GM18508 (cell line): ENCODE results near the gene ZNF778.
"Not testable (repeated sequence)": the region's sequence is repeated elsewhere in the genome, so short reads cannot be mapped to it uniquely, and the experiment has no call there.

Source experiments
- ATAC-seq: cut with Tn5 transposase; IDR thresholded peaks from one replicate; pipeline ENCODE4 v1.9.1; 2021; ENCODE audit warnings: moderate number of reproducible peaks; ENCODE audit not compliant: insufficient read depth, unreplicated experiment

The ZNF778 gene

GRCh38 chr16:89179656-89180315, 37.7 kb upstream of the ZNF778 start:
- ATAC-seq: no peak

DNA sequence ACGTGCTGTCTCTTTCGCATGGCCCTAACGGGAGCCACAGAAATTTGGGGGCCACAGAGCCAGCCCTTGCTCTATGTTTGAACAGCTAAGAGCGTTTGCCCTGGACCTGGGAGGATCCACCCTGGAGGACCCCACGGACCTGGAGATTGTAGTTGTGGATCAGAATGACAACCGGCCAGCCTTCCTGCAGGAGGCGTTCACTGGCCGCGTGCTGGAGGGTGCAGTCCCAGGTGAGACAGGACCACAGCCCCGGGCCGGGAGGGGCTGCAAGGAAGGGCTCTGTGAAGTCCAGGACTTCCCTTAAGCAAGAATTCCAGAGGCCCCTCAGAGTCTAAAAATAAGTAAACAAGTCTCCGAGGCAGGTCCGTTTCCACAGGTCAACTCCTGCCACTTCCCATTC, 34.0 kb upstream of the ZNF778 start:
- no peak for ATAC-seq

GRCh38 chr16:89183975-89184676, 33.4 kb upstream of the ZNF778 start:
- no peak for ATAC-seq

GRCh38 chr16:89184677-89184932, 32.9 kb upstream of the ZNF778 start:
- no peak for ATAC-seq

DNA sequence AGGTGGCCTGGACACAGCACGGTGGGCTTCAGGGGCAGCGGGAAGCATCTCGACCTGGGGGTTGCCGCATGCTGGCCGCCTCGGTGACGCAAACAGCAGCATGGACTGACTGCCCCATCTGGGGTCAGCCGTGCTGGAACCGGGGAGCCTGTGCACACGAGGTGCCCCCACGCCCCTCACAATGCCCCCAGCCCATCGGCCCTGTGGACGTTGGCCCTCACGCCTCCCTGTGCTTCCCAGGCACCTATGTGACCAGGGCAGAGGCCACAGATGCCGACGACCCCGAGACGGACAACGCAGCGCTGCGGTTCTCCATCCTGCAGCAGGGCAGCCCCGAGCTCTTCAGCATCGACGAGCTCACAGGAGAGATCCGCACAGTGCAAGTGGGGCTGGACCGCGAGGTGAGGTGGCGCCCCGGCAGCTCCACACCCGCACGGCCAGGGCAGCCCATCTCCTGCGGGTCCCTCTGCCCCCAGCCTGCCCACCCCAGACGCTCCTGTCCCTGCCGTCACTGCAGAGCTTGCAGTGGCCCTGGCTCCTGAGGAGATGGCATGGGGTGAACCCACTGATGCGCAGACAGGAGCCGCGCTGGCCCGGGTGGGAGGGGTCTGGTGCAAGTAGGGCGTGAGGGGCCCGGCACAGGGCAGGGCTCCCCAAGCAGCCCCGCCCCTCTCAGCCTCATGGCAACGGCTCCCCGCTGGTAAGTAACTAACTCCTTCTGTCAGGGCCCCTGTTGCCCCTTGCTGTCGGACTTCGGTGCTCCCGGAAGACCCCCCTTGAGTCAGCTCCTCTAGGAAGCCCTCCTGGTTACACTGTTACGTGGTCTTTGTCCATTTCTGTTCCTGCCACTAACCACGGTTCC, 32.3 kb upstream of the ZNF778 start:
- ATAC-seq: no peak

GRCh38 chr16:89185887-89186592, 31.5 kb upstream of the ZNF778 start:
- ATAC-seq: not testable (repeated sequence)

DNA sequence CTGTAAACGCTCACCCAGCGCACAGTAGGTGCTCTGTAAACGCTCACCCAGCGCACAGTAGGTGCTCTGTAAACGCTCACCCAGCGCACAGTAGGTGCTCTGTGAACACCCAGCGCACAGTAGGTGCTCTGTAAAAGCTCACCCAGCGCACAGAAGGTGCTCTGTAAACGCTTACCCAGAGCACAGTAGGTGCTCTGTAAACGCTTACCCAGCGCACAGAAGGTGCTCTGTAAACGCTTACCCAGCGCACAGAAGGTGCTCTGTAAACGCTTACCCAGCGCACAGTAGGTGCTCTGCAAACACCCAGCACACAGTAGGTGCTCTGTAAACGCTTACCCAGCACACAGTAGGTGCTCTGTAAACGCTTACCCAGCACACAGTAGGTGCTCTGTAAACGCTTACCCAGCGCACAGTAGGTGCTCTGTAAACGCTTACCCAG, 30.9 kb upstream of the ZNF778 start:
- ATAC-seq: not testable (repeated sequence)

- no peak for ATAC-seq
These were observed 30.3 kb upstream of the ZNF778 start for GRCh38 chr16:89187032-89187769.

DNA sequence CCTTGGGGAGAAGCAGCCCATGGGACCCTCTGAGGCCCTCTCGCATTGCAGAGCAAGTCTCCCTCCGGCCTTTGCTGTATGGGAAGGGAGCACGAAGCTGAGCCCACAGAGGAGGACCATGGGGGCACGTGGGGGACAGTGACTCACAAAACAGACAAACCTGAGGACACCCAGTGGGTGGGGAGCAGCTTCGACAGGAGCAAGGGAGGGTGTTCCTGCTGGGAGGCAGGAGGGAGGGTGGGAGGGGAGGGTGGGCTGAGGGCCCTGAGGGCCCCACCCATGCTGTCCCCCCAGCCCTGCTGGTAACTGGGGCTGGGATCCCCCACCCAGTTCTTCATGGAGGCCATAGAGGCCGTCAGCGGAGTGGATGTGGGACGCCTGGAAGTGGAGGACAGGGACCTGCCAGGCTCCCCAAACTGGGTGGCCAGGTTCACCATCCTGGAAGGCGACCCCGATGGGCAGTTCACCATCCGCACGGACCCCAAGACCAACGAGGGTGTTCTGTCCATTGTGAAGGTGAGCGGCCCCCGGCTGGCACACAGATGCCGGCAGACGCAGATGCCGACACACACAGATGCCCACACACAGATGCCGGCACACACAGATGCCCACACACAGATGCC, 29.6 kb upstream of the ZNF778 start:
- ATAC-seq: no peak

DNA sequence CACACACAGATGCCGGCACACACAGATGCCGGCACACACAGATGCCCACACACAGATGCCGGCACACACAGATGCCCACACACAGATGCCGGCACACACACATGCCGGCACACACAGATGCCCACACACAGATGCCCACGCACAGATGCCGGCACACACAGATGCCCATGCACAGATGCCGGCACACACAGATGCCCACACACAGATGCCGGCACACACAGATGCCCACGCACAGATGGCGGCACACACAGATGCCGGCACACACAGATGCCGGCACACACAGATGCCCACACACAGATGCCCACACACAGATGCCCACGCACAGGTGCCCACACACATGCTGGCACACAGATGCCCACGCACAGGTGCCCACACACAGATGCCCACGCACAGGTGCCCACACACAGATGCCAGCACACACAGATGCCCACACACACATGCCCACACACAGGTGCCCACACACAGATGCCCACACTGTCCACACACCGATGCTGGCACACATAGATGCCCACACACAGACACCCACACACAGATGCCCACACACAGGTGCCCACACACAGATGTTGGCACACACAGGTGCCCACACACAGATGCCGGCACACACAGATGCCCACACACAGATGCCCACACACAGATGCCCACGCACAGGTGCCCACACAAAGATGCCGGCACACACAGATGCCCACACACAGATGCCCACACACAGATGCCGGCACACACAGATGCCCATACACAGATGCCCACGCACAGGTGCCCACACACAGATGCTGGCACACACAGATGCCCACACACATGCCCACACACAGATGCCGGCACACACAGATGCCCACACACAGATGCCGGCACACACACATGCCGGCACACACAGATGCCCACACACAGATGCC, 28.8 kb upstream of the ZNF778 start:
- ATAC-seq: not testable (repeated sequence)

- no peak for ATAC-seq
These were observed 28.0 kb upstream of the ZNF778 start for GRCh38 chr16:89189358-89190025.

DNA sequence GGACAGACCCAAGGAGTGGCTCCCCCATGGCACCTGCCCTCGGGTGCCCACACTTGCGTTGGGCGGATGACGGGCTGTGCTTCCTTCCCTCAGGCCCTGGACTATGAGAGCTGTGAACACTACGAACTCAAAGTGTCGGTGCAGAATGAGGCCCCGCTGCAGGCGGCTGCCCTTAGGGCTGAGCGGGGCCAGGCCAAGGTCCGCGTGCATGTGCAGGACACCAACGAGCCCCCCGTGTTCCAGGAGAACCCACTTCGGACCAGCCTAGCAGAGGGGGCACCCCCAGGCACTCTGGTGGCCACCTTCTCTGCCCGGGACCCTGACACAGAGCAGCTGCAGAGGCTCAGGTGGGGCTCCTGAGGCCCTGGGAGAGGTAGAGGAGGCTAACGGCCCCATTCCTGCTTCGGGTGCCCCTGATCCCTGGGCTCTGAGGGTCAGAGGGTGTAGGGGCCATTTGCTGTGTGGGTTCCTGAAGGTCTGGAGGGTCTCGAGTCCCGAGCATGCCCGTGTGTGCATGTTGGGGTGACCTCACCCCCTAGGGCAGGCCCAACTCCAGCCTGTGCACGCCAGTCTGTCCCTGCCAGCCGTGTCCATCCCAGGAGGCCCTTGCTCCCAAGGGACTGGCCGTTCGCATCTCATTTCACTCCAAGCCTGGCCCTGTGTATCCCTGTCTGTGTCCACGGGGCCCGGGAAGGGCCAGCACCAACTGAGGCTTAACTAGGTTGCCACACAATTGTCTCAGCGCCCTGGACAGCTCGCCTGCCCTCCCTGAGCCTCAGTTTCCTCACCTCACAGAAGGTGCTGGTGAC, 27.1 kb upstream of the ZNF778 start:
- no peak for ATAC-seq

GRCh38 chr16:89191033-89191900, 26.2 kb upstream of the ZNF778 start:
- no peak for ATAC-seq

- no peak for ATAC-seq
These were observed 25.7 kb upstream of the ZNF778 start for GRCh38 chr16:89191901-89192185.

DNA sequence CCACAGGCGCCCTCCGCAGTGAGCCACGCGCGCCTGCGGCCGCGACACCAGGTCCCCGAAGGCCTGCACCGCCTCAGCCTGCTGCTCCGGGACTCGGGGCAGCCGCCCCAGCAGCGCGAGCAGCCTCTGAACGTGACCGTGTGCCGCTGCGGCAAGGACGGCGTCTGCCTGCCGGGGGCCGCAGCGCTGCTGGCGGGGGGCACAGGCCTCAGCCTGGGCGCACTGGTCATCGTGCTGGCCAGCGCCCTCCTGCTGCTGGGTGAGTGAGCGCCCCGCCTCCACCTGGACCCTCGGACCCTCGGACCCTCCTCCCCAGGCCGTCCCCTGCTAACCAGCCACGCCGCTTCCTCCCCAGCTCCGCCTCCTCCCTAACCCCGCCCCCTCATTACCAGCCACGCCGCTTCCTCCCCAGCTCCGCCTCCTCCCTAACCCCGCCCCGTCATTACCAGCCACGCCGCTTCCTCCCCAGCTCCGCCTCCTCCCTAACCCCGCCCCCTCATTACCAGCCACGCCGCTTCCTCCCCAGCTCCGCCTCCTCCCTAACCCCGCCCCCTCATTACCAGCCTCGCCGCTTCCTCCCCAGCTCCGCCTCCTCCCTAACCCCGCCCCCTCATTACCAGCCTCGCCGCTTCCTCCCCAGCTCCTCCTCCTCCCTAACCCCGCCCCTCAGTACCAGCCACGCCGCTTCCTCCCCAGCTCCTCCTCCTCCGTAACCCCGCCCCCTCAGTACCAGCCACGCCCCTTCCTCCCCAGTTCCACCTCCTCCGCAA, 25.1 kb upstream of the ZNF778 start:
- ATAC-seq: not testable (repeated sequence)
